ENCODE measurements around the gene NR3C1.

- TF ChIP-seq ASH2L (IDR thresholded peaks at IDR 0.05; ENCODE audit: insufficient read length, low read depth, low read length) (no peak), GATAD1 (CRISPR knock-in tag; IDR thresholded peaks at IDR 0.05) (no peak)
Observed at GRCh38 chr5:143434261-143435209, 31.0 kb upstream of the NR3C1 start.

Measured in HepG2 (cell line).